H9 (cell line): ENCODE measurements around the gene SLC9A9. TPM values are rescaled to one million over a fixed set of nuclear protein-coding genes. Genes with fewer than 3 reads are reported as not detected.

Source experiments
- DNase-seq: peaks from one replicate; pipeline ENCODE4 v3.0.0-alpha.2; 2017
- H2AFZ ChIP-seq: one replicate; pipeline ENCODE4 v1.6.1; 2013; ENCODE audit warnings: mild to moderate bottlenecking, low read length, control low read depth, moderate library complexity
- H2AK5ac ChIP-seq: 2 replicates; pipeline ENCODE4 v1.6.1; 2013; ENCODE audit warnings: low read length, control low read depth, mixed read lengths; ENCODE audit not compliant: insufficient read length
- H2BK120ac ChIP-seq: one replicate; pipeline ENCODE4 v1.6.1; 2013; ENCODE audit warnings: low read depth, mild to moderate bottlenecking, low read length, control low read depth, inconsistent platforms; ENCODE audit not compliant: poor library complexity, severe bottlenecking
- H2BK12ac ChIP-seq: 2 replicates; pipeline ENCODE4 v1.6.1; 2013; ENCODE audit warnings: low read length, control low read depth, mixed read lengths, low read depth; ENCODE audit not compliant: insufficient read length
- H2BK15ac ChIP-seq: 2 replicates; pipeline ENCODE4 v1.6.1; 2013; ENCODE audit warnings: low read depth, low read length, control low read depth
- H2BK20ac ChIP-seq: one replicate; pipeline ENCODE4 v1.6.1; 2013; ENCODE audit warnings: low read depth, mild to moderate bottlenecking, low read length, control low read depth, inconsistent platforms; ENCODE audit not compliant: poor library complexity, severe bottlenecking
- H2BK5ac ChIP-seq: 2 replicates; pipeline ENCODE4 v1.6.1; 2013; ENCODE audit warnings: low read length, control low read depth, mixed read lengths; ENCODE audit not compliant: insufficient read length
- H3K14ac ChIP-seq: 2 replicates; pipeline ENCODE4 v1.6.1; 2013; ENCODE audit warnings: low read length, control low read depth; ENCODE audit not compliant: insufficient read depth
- H3K18ac ChIP-seq: 2 replicates; pipeline ENCODE4 v1.6.1; 2013; ENCODE audit warnings: low read depth, mild to moderate bottlenecking, mixed read lengths, low read length, control low read depth; ENCODE audit not compliant: insufficient read length
- H3K23ac ChIP-seq: 2 replicates; pipeline ENCODE4 v1.6.1; 2013; ENCODE audit warnings: low read length, control low read depth, mixed read lengths, low read depth; ENCODE audit not compliant: insufficient read length
- H3K23me2 ChIP-seq: 2 replicates; pipeline ENCODE4 v1.6.1; 2013; ENCODE audit warnings: low read depth, mild to moderate bottlenecking, mixed read lengths, low read length, control low read depth; ENCODE audit not compliant: insufficient read length, poor library complexity, severe bottlenecking
- H3K27ac ChIP-seq: 2 replicates; pipeline ENCODE4 v1.5.1; 2013; ENCODE audit warnings: low read length, control low read depth, mixed read lengths, low read depth; ENCODE audit not compliant: insufficient read length
- H3K27me3 ChIP-seq: 2 replicates; pipeline ENCODE4 v1.6.1; 2013; ENCODE audit warnings: low read length, control low read depth, inconsistent platforms; ENCODE audit not compliant: insufficient read depth
- H3K4ac ChIP-seq: 2 replicates; pipeline ENCODE4 v1.6.1; 2013; ENCODE audit warnings: low read depth, mild to moderate bottlenecking, control low read depth, inconsistent platforms, low read length, moderate library complexity
- H3K4me1 ChIP-seq: 2 replicates; pipeline ENCODE4 v1.6.1; 2013; ENCODE audit warnings: low read length, control low read depth, inconsistent platforms; ENCODE audit not compliant: insufficient read depth
- H3K4me2 ChIP-seq: 2 replicates; pipeline ENCODE4 v1.6.1; 2013; ENCODE audit warnings: low read length, control low read depth, mixed read lengths; ENCODE audit not compliant: insufficient read length, insufficient read depth
- H3K56ac ChIP-seq: 2 replicates; pipeline ENCODE4 v1.6.1; 2013; ENCODE audit warnings: low read depth, mild to moderate bottlenecking, mixed read lengths, low read length, control low read depth; ENCODE audit not compliant: insufficient read length
- H3K79me1 ChIP-seq: 2 replicates; pipeline ENCODE4 v1.6.1; 2013; ENCODE audit warnings: low read depth, mild to moderate bottlenecking, moderate library complexity, low read length, control low read depth, inconsistent platforms; ENCODE audit not compliant: insufficient read depth, poor library complexity, severe bottlenecking
- H3K79me2 ChIP-seq: 2 replicates; pipeline ENCODE4 v1.6.1; 2013; ENCODE audit warnings: low read length, control low read depth, inconsistent platforms; ENCODE audit not compliant: insufficient read depth
- H3K9ac ChIP-seq: 2 replicates; pipeline ENCODE4 v1.6.1; 2013; ENCODE audit warnings: low read length, control low read depth, mixed read lengths; ENCODE audit not compliant: insufficient read length; ENCODE audit errors: extremely low read depth
- H3K9me3 ChIP-seq: one replicate; pipeline ENCODE4 v1.6.1; 2013; ENCODE audit warnings: low read depth, low read length, inconsistent platforms; ENCODE audit not compliant: control insufficient read depth
- H3T11ph ChIP-seq: one replicate; pipeline ENCODE4 v1.6.1; 2013; ENCODE audit warnings: mild to moderate bottlenecking, low read length, control low read depth, inconsistent platforms
- H4K20me1 ChIP-seq: one replicate; pipeline ENCODE4 v1.6.1; 2013; ENCODE audit not compliant: control insufficient read depth, insufficient read length, insufficient read depth
- H4K5ac ChIP-seq: 2 replicates; pipeline ENCODE4 v1.6.1; 2013; ENCODE audit warnings: low read depth, mild to moderate bottlenecking, mixed read lengths, low read length, control low read depth; ENCODE audit not compliant: insufficient read length
- H4K8ac ChIP-seq: replicated peaks from 2 replicates; pipeline ENCODE4 v1.6.1; 2013; ENCODE audit warnings: low read length, control low read depth, mixed read lengths, low read depth; ENCODE audit not compliant: insufficient read length
- H4K91ac ChIP-seq: 2 replicates; pipeline ENCODE4 v1.6.1; 2013; ENCODE audit warnings: low read depth, mild to moderate bottlenecking, moderate library complexity, mixed read lengths, low read length, control low read depth; ENCODE audit not compliant: insufficient read length
- H3K27ac Mint-ChIP-seq, 3 experiments: 2 replicates in 2 of 3; 3 replicates in 1 of 3; pipeline ENCODE4 v1.8.0; 2020 to 2021; ENCODE audit warnings: mixed read lengths in 3 of 3, mild to moderate bottlenecking in 1 of 3, moderate library complexity in 1 of 3
- H3K27me3 Mint-ChIP-seq: 2 replicates; pipeline ENCODE4 v1.8.0; 2021; ENCODE audit warnings: low read depth, mild to moderate bottlenecking, moderate library complexity, mixed read lengths
- H3K36me3 Mint-ChIP-seq, 3 experiments: 2 replicates in 2 of 3; 3 replicates in 1 of 3; pipeline ENCODE4 v1.8.0; 2020 to 2021; ENCODE audit warnings: low read depth in 3 of 3, mixed read lengths in 3 of 3; ENCODE audit not compliant: insufficient read depth in 1 of 3
- H3K4me1 Mint-ChIP-seq, 2 experiments: 2 replicates each; pipeline ENCODE4 v1.8.0; 2020; ENCODE audit warnings: mixed read lengths in 2 of 2
- H3K4me3 Mint-ChIP-seq, 2 experiments: 2 replicates in 1 of 2; 3 replicates in 1 of 2; pipeline ENCODE4 v1.8.0; 2020 to 2021; ENCODE audit warnings: mild to moderate bottlenecking in 2 of 2, mixed read lengths in 2 of 2, moderate library complexity in 1 of 2
- H3K9me3 Mint-ChIP-seq, 2 experiments: 2 replicates in 1 of 2; 3 replicates in 1 of 2; pipeline ENCODE4 v1.8.0; 2020; ENCODE audit warnings: mild to moderate bottlenecking in 2 of 2, mixed read lengths in 2 of 2, moderate library complexity in 1 of 2
- CTCF ChIP-seq: fragments of 200-600 bp; sonication (generic); conservative IDR thresholded peaks from 3 replicates; pipeline ENCODE4 v1.8.0; 2021; ENCODE audit warnings: antibody characterized with exemption, mild to moderate bottlenecking
- WGBS: extraction: QIAGEN DNeasy Blood & Tissue Kit; methylation state at CpG from one replicate; pipeline ENCODE4 v1.1.7; 2013; ENCODE audit warnings: missing lambda C conversion rate, low lambda C conversion rate, mixed read lengths; ENCODE audit not compliant: insufficient read length; ENCODE audit errors: extremely low coverage; 5-methylcytosine and 5-hydroxymethylcytosine counted together
- total RNA-seq: library from RNA; stranded (reverse); gene quantifications from 2 replicates; pipeline ENCODE4 v1.2.1, GENCODE V29; 2021

The SLC9A9 gene
- total RNA-seq, 1 experiment from 2014 or later = 0.35 TPM

GRCh38 chr3:143562789-143563188, 285.5 kb downstream of the SLC9A9 start:
- Histone ChIP-seq H3K79me1 (no peaks in the 10 kb centered on the region), H3K27ac (no peak overlapping the region), H4K8ac (no peak overlapping the region), H2BK12ac (no peak overlapping the region), H2BK15ac (no peak overlapping the region), H3K18ac (no peak overlapping the region), H3K4me1 (no peaks in the 10 kb centered on the region), H2AK5ac (no peak overlapping the region), H2AFZ (no peak overlapping the region), H3K9ac (no peak overlapping the region), H4K91ac (no peak overlapping the region), H2BK20ac (no peak overlapping the region), H2BK5ac (no peak overlapping the region), H3K14ac (no peak overlapping the region), H4K5ac (no peak overlapping the region), H3K23me2 (no peaks in the 10 kb centered on the region), H3K23ac (no peak overlapping the region), H3K27me3 (no peaks in the 10 kb centered on the region), H3T11ph (no peak overlapping the region), H3K56ac (no peak overlapping the region), H3K9me3 (peaks cover 8% of the 10 kb centered on the region), H3K4me2 (no peak overlapping the region), H2BK120ac (no peak overlapping the region), H3K4ac (no peak overlapping the region), H4K20me1 (no peaks in the 10 kb centered on the region), H3K79me2 (no peaks in the 10 kb centered on the region)
- no CpG with 5 or more reads among the region's 2 CpGs for WGBS
- H3K27ac Mint-ChIP-seq = no peak overlapping the region
- no peaks in the 10 kb centered on the region for H3K27me3 Mint-ChIP-seq
- no peak overlapping the region for H3K4me3 Mint-ChIP-seq
- no peak for DNase-seq
- H3K9me3 Mint-ChIP-seq = peaks cover 15 to 20% of the 10 kb centered on the region in 2 experiments; a peak in 4 of 5 replicates
- peaks cover 9 to 16% (median 15%) of the 10 kb centered on the region in 3 experiments; a peak in 5 of 7 replicates for H3K36me3 Mint-ChIP-seq
- H3K4me1 Mint-ChIP-seq = no peaks in the 10 kb centered on the region; a peak in 1 of 4 replicates
- no peak for TF ChIP-seq CTCF
